BJ (cell line): ENCODE results near the gene WDR7. TPM values are rescaled to one million over a fixed set of nuclear protein-coding genes. Genes with fewer than 3 reads are reported as not detected.

Experiments
- CTCF ChIA-PET: fragments of 350-600 bp; formaldehyde crosslinking; extraction: SDS; loops from one replicate; lab custom pipeline; 2021; ENCODE audit warnings: antibody characterized with exemption, inconsistent platforms; lab: Yijun Ruan, JAX
- POLR2A ChIA-PET: fragments of 300-600 bp; sonication (Branson Sonifier 250); formaldehyde crosslinking; extraction: SDS; loops from one replicate; lab custom pipeline; 2021; ENCODE audit warnings: antibody characterized with exemption; lab: Charles Lee
- DNase-seq: peaks from one replicate; pipeline ENCODE4 v3.0.0-alpha.2; 2011; ENCODE audit warnings: low read depth
- H3K27me3 ChIP-seq: 2 replicates; pipeline ENCODE4 v1.6.0; 2011; ENCODE audit warnings: low read length; ENCODE audit not compliant: control insufficient read depth, insufficient read depth
- H3K36me3 ChIP-seq: 2 replicates; pipeline ENCODE4 v1.5.1; 2011; ENCODE audit warnings: low read length; ENCODE audit not compliant: control insufficient read depth, insufficient read depth
- H3K4me3 ChIP-seq: 2 replicates; pipeline ENCODE4 v1.5.1; 2011; ENCODE audit warnings: low read depth, mild to moderate bottlenecking, control low read depth, low read length
- CTCF ChIP-seq: IDR thresholded peaks from 2 replicates; pipeline ENCODE4 v1.5.1; 2011; ENCODE audit warnings: low read depth, mild to moderate bottlenecking, control low read depth, inconsistent platforms, low read length, moderate library complexity; ENCODE audit not compliant: insufficient read depth
- polyA plus RNA-seq: library from polyadenylated mRNA; depleted of rRNA; stranded (reverse); fragments of >200 nt; gene quantifications from 2 replicates; pipeline ENCODE4 v1.2.3, GENCODE V29; 2011

WDR7 gene
- polyA plus RNA-seq, 1 experiment: 9.7 TPM

GRCh38 chr18:56747032-56747658 lies 96.0 kb downstream of the WDR7 start:
- ChIA-PET POLR2A (no interaction called here), CTCF (interaction anchor here (0.7 to 1.6 kb wide), 4 partner anchors 279 to 815 kb away, joined by 3 to 6 read pairs (median 3); no protein-coding TSS in a partner anchor)
- no peak for TF ChIP-seq CTCF
- DNase-seq: no peak
- no peak overlapping the region for H3K4me3 ChIP-seq
- H3K27me3 ChIP-seq: no peaks in the 10 kb centered on the region
- H3K36me3 ChIP-seq: no peaks in the 10 kb centered on the region

GRCh38 chr18:56747857-56748256 lies 96.7 kb downstream of the WDR7 start:
- H3K36me3 ChIP-seq: no peaks in the 10 kb centered on the region
- DNase-seq: no peak
- ChIA-PET CTCF (interaction anchor here (0.7 to 1.6 kb wide), 5 partner anchors 21 to 815 kb away, joined by 3 to 6 read pairs (median 3); no protein-coding TSS in a partner anchor), POLR2A (no interaction called here)
- no peak for TF ChIP-seq CTCF
- no peak overlapping the region for H3K4me3 ChIP-seq
- H3K27me3 ChIP-seq: no peaks in the 10 kb centered on the region

GRCh38 chr18:56748698-56749268 lies 97.6 kb downstream of the WDR7 start:
- POLR2A ChIA-PET: no interaction called here
- CTCF ChIA-PET: interaction anchor here (1.3 to 2.8 kb wide), 3 partner anchors 686 to 813 kb away, joined by 3 to 8 read pairs (median 4); partner anchors contain the start of gene ONECUT2
- no peak overlapping the region for H3K4me3 ChIP-seq
- peak; percentile 54 for TF ChIP-seq CTCF
- H3K27me3 ChIP-seq: no peaks in the 10 kb centered on the region
- H3K36me3 ChIP-seq: no peaks in the 10 kb centered on the region
- DNase-seq: peak; percentile 5

- POLR2A ChIA-PET: no interaction called here
- CTCF ChIA-PET: interaction anchor here (0.6 kb wide), 1 partner anchor 138 kb away, joined by 3 read pairs; no protein-coding TSS in a partner anchor
These were observed 105.8 kb downstream of the WDR7 start for GRCh38 chr18:56756966-56757365.

More at GRCh38 chr18:56756966-56757365, 105.8 kb downstream of the WDR7 start:
- TF ChIP-seq CTCF: no peak
- H3K36me3 ChIP-seq: no peaks in the 10 kb centered on the region; the same call in 1 of the 2 replicates
- no peaks in the 10 kb centered on the region for H3K27me3 ChIP-seq
- no peak for DNase-seq
- no peak overlapping the region for H3K4me3 ChIP-seq
